HepG2 (cell line): ENCODE data around the gene INPP5K. TPM values are rescaled to one million over a fixed set of nuclear protein-coding genes. Genes with fewer than 3 reads are reported as not detected.
A peak's percentile ranks its signal among the peaks of the same experiment; 100 is the strongest.

Experiments
- ATF3 ChIP-seq: sonication (generic); formaldehyde crosslinking; IDR thresholded peaks from 2 replicates; pipeline ENCODE4 v1.4.0; 2020; ENCODE audit warnings: missing genetic modification reagents
- GABPB1 ChIP-seq: IDR thresholded peaks from 2 replicates; pipeline ENCODE4 v1.6.1; 2016; ENCODE audit warnings: mild to moderate bottlenecking, missing genetic modification reagents, moderate library complexity, missing compliant biosample characterization
- HES4 ChIP-seq: sonication (generic); formaldehyde crosslinking; IDR thresholded peaks from 2 replicates; pipeline ENCODE4 v1.9.0; 2021; ENCODE audit warnings: mild to moderate bottlenecking, missing genetic modification reagents, borderline replicate concordance
- HOXD1 ChIP-seq: sonication (generic); formaldehyde crosslinking; IDR thresholded peaks from 2 replicates; pipeline ENCODE4 v1.5.0; 2020; ENCODE audit warnings: missing genetic modification reagents
- KAT8 ChIP-seq: IDR thresholded peaks from 2 replicates; pipeline ENCODE4 v1.6.1; 2016; ENCODE audit warnings: missing genetic modification reagents, missing compliant biosample characterization
- MEIS2 ChIP-seq: sonication (generic); formaldehyde crosslinking; IDR thresholded peaks from 2 replicates; pipeline ENCODE4 v1.9.0; 2021; ENCODE audit warnings: mild to moderate bottlenecking, missing genetic modification reagents
- NRL ChIP-seq: sonication (generic); formaldehyde crosslinking; IDR thresholded peaks from 2 replicates; pipeline ENCODE4 v1.5.0; 2020; ENCODE audit warnings: missing genetic modification reagents, mild to moderate bottlenecking, moderate library complexity, borderline replicate concordance
- PLRG1 ChIP-seq: fragments of 450-650 bp; conservative IDR thresholded peaks from 2 replicates; pipeline ENCODE4 v1.6.1; 2016
- POLR2A ChIP-seq, 2 experiments: IDR thresholded peaks; 2 replicates each; pipeline ENCODE4 v1.6.1; 2011; ENCODE audit warnings: low read depth in 2 of 2, low read length in 2 of 2, mild to moderate bottlenecking in 1 of 2, moderate library complexity in 1 of 2; ENCODE audit not compliant: insufficient read depth in 1 of 2
- SKIL ChIP-seq: sonication (generic); formaldehyde crosslinking; IDR thresholded peaks from 2 replicates; pipeline ENCODE4 v1.8.0; 2022; ENCODE audit warnings: missing genetic modification reagents, mild to moderate bottlenecking, moderate library complexity, borderline replicate concordance
- SMYD3 ChIP-seq: sonication (generic); formaldehyde crosslinking; IDR thresholded peaks from 2 replicates; pipeline ENCODE4 v1.8.1; 2023; ENCODE audit warnings: mild to moderate bottlenecking, missing genetic modification reagents
- YEATS4 ChIP-seq: sonication (generic); formaldehyde crosslinking; IDR thresholded peaks from 2 replicates; pipeline ENCODE4 v1.4.0; 2020; ENCODE audit warnings: missing genetic modification reagents, borderline replicate concordance
- ZEB1 ChIP-seq: IDR thresholded peaks from 2 replicates; pipeline ENCODE4 v1.6.1; 2012; ENCODE audit warnings: mild to moderate bottlenecking, low read depth, inconsistent platforms; ENCODE audit not compliant: insufficient replicate concordance
- ZNF205 ChIP-seq: IDR thresholded peaks from 2 replicates; pipeline ENCODE4 v1.6.1; 2018; ENCODE audit warnings: missing biosample characterization, missing genetic modification reagents
- ZNF251 ChIP-seq: sonication (generic); formaldehyde crosslinking; IDR thresholded peaks from 2 replicates; pipeline ENCODE4 v1.9.0; 2021; ENCODE audit warnings: mild to moderate bottlenecking, missing genetic modification reagents
- ZNF253 ChIP-seq: sonication (generic); formaldehyde crosslinking; IDR thresholded peaks from 2 replicates; pipeline ENCODE4 v1.8.0; 2022; ENCODE audit warnings: mild to moderate bottlenecking, missing genetic modification reagents, borderline replicate concordance
- ZNF33B ChIP-seq: sonication (generic); formaldehyde crosslinking; IDR thresholded peaks from 2 replicates; pipeline ENCODE4 v1.5.1; 2020; ENCODE audit warnings: mild to moderate bottlenecking, missing genetic modification reagents
- ZNF431 ChIP-seq: sonication (generic); formaldehyde crosslinking; IDR thresholded peaks from 2 replicates; pipeline ENCODE4 v1.9.0; 2022; ENCODE audit warnings: missing genetic modification reagents, low read depth, mild to moderate bottlenecking, borderline replicate concordance
- ZNF441 ChIP-seq: sonication (generic); formaldehyde crosslinking; IDR thresholded peaks from 2 replicates; pipeline ENCODE4 v1.7.0; 2021; ENCODE audit warnings: missing genetic modification reagents, borderline replicate concordance
- ZNF512B ChIP-seq: sonication (generic); formaldehyde crosslinking; IDR thresholded peaks from 2 replicates; pipeline ENCODE4 v1.5.1; 2020; ENCODE audit warnings: missing genetic modification reagents, mild to moderate bottlenecking, borderline replicate concordance
- ZSCAN30 ChIP-seq: sonication (generic); formaldehyde crosslinking; IDR thresholded peaks from 2 replicates; pipeline ENCODE4 v1.5.0; 2020; ENCODE audit warnings: mild to moderate bottlenecking, missing genetic modification reagents
- polyA plus RNA-seq, 8 experiments: library from polyadenylated mRNA; depleted of rRNA in 3 of 8; stranded (reverse) in 7 of 8; unstranded in 1 of 8; fragments of >200 nt; fragmentation: Illumina TruSeq in 4 of 8; extraction: Trizol in 4 of 8; gene quantifications; 2 replicates each; pipeline versions ENCODE4 v1.2.1 to v1.2.3, GENCODE V29; 2011 to 2016; ENCODE audit warnings: low read depth in 4 of 8, missing spikeins in 1 of 8, mixed read lengths in 1 of 8; ENCODE audit not compliant: insufficient read depth in 1 of 8
- total RNA-seq, 5 experiments: library from RNA; depleted of rRNA; stranded (reverse); fragments of >200 nt; fragmentation: Illumina TruSeq; extraction: Trizol; gene quantifications; 2 replicates each; pipeline ENCODE4 v1.2.3, GENCODE V29; 2016; ENCODE audit warnings: low read depth in 1 of 5
- TF ChIP-seq, protein P1 (sequence below): sonication (generic); formaldehyde crosslinking; IDR thresholded peaks from 2 replicates; pipeline ENCODE4 v1.4.0; 2020; ENCODE audit warnings: missing genetic modification reagents

INPP5K gene
- total and polyA plus RNA-seq, 2 of the 13 experiments (the other 11 are each of a cell fraction or from before 2014, with no cell fraction given): 4.8 to 9.6 TPM

- TF ChIP-seq ZNF33B (CRISPR knock-in tag): peak; percentile 81
- no peak for TF ChIP-seq HOXD1
- peak; percentile 92; the same call in 1 of the 2 replicates for TF ChIP-seq NRL
- no peak for TF ChIP-seq ZNF431 (CRISPR knock-in tag)
- peak; percentile 21; the same call in 1 of the 2 replicates for TF ChIP-seq SKIL (CRISPR knock-in tag)
- peak; percentile 81; the same call in 1 of the 2 replicates for TF ChIP-seq GABPB1
- TF ChIP-seq ZNF253: no peak
- TF ChIP-seq PLRG1: no peak
- TF ChIP-seq YEATS4 (CRISPR knock-in tag): peak; percentile 62; the same call in 1 of the 2 replicates
- TF ChIP-seq MEIS2 (CRISPR knock-in tag): peak; percentile 42; the same call in 1 of the 2 replicates
- TF ChIP-seq, protein P1, sequence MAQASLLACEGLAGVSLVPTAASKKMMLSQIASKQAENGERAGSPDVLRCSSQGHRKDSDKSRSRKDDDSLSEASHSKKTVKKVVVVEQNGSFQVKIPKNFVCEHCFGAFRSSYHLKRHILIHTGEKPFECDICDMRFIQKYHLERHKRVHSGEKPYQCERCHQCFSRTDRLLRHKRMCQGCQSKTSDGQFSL (CRISPR knock-in tag): no peak
- TF ChIP-seq KAT8 (CRISPR knock-in tag): 0 out of 2 replicates have a peak, but pooled peaks have one; percentile 18
- TF ChIP-seq ZNF441: peak; percentile 83; the same call in 1 of the 2 replicates
- TF ChIP-seq ZNF512B: no peak
- TF ChIP-seq ATF3 (CRISPR knock-in tag): no peak
- TF ChIP-seq POLR2A (IDR thresholded peaks at IDR 0.05; ENCODE audit: insufficient read depth in 1 of 2, low read depth in 2 of 2, low read length in 2 of 2): peak; percentile 28 to 71; a peak in 3 of 4 replicates
- TF ChIP-seq ZSCAN30 (CRISPR knock-in tag): no peak
- no peak for TF ChIP-seq HES4 (CRISPR knock-in tag)
- no peak for TF ChIP-seq ZNF251 (CRISPR knock-in tag)
- no peak for TF ChIP-seq SMYD3 (CRISPR knock-in tag)
- TF ChIP-seq ZNF205: no peak
- no peak for TF ChIP-seq ZEB1
Measured at GRCh38 chr17:1490643-1491442, 25.6 kb downstream of the INPP5K start (continued).
